ENCODE results near the gene DERA. TPM values are rescaled to one million over a fixed set of nuclear protein-coding genes. Genes with fewer than 3 reads are reported as not detected.

The DERA gene
- polyA plus RNA-seq, 1 donor (not counting 4 experiments of a cell fraction or from before 2014, with no cell fraction given), result 34.2 TPM

DNA sequence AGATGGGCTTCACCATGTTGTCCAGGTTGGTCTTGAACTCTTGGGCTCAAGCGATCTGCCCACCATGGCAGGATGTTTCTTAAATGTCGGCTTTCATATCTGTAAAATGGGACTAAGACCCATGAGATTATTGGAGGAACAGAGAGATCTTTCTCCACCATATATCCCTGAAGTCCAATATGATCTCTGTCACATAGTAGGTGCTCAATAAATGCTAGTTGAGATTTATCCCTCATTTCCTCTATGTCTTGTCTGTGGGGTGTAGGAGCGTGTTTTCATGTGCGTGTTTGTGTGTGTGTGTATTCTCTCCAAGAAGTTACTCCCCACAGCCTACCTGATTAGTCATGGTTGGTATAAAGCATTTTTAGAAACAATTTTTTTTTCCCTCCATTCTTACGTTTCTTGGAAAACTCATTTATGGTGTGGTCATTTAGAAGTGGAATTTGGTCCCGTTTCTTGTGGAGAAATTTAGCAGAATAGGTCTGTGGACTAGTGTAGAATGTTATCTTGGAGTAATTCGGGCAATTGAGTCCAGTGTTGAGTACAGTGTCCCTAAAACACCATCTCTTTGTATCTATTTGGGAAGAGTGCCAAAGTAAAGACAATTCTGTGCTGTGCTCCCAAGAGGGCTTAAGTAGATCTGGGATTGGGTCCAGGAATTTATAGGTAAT lies 24.6 kb upstream of the DERA start:
- Histone ChIP-seq H3K4me3 (ENCODE audit: control insufficient read depth in 2 of 3, extremely low read depth in 1 of 3, insufficient read depth in 2 of 3, low read depth in 1 of 3, low read length in 3 of 3) (no peak overlapping the region), H3K4me2 (ENCODE audit: control insufficient read depth, extremely low read depth, insufficient read depth, low read depth, low read length) (no peak overlapping the region), H3K9ac (ENCODE audit: control insufficient read depth, extremely low read depth, insufficient read depth, low read length) (no peak overlapping the region), H2AFZ (ENCODE audit: control insufficient read depth, low read length) (no peak overlapping the region), H3K36me3 (ENCODE audit: control insufficient read depth in 2 of 2, extremely low read depth in 1 of 2, insufficient read depth in 2 of 2, low read length in 2 of 2) (peaks cover 12% of the 10 kb centered on the region in 2 experiments), H3K27me3 (ENCODE audit: control insufficient read depth, extremely low read depth, insufficient read depth, low read length) (no peaks in the 10 kb centered on the region), H3K9me3 (ENCODE audit: control insufficient read depth, low read depth, low read length) (no peaks in the 10 kb centered on the region), H3K4me1 (ENCODE audit: control insufficient read depth, extremely low read depth, insufficient read depth, low read length) (peaks cover 10% of the 10 kb centered on the region), H3K27ac (ENCODE audit: control insufficient read depth, insufficient read depth, low read length) (no peak overlapping the region), H4K20me1 (ENCODE audit: control insufficient read depth, extremely low read depth, insufficient read depth, low read length) (peaks cover 7% of the 10 kb centered on the region), H3K79me2 (ENCODE audit: control insufficient read depth, insufficient read depth, low read length) (peaks cover 79% of the 10 kb centered on the region), H3K9me1 (ENCODE audit: control insufficient read depth, extremely low read depth, insufficient read depth, low read length) (no peaks in the 10 kb centered on the region)
- TF ChIP-seq, protein P1, sequence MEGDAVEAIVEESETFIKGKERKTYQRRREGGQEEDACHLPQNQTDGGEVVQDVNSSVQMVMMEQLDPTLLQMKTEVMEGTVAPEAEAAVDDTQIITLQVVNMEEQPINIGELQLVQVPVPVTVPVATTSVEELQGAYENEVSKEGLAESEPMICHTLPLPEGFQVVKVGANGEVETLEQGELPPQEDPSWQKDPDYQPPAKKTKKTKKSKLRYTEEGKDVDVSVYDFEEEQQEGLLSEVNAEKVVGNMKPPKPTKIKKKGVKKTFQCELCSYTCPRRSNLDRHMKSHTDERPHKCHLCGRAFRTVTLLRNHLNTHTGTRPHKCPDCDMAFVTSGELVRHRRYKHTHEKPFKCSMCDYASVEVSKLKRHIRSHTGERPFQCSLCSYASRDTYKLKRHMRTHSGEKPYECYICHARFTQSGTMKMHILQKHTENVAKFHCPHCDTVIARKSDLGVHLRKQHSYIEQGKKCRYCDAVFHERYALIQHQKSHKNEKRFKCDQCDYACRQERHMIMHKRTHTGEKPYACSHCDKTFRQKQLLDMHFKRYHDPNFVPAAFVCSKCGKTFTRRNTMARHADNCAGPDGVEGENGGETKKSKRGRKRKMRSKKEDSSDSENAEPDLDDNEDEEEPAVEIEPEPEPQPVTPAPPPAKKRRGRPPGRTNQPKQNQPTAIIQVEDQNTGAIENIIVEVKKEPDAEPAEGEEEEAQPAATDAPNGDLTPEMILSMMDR (optimal IDR thresholded peaks at IDR 0.05 in 1 of 3, IDR thresholded peaks at IDR 0.05 in 1 of 3, conservative IDR thresholded peaks at IDR 0.05 in 1 of 3; ENCODE audit: extremely low read depth in 1 of 3, insufficient read depth in 2 of 3, low read length in 3 of 3), result no peak
- no peak for TF ChIP-seq EZH2 (IDR thresholded peaks at IDR 0.05; ENCODE audit: low read length)
- no peak for FAIRE-seq
- dilution Hi-C loops (cut with MboI; ENCODE audit: extremely low pct_ligation_motif_present, low sequenced_read_pairs), result no loop called here
- no peak for DNase-seq (ENCODE audit: low read depth, low spot score)

DNA sequence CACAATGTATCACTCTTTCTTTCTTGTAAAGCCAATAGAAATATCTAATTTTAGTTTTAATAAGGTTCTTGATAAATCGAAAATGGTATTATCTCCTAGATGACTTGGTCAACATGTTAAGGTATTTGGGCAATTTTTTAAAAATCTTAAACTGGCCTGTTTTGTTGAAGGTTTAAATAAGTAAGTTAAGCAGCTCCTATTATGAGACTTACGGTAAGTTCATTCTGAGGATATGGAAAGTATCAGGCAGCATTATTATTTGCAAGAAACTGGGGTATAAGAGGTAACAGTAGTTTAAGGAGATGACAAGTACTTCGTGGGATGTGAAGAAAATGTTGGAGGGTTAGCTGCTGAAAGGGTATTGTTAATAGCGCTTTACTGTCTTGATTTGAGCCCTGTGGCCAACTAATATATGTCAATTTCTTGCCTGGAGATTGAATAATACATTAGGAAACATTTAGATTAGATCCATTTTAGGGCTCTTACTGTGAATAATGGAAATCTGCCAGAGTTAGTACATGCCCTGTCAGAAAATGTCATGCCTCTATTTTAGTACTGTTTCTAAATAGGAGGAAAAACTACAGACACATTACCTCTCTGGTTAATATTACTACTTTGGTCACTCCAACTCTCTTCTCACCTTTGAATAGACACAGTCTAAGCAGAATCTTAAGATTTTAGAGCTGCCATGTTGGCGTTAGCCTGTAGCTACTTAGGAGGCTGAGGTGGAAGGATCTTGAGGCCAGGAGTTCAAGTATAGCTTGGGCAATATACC lies 23.9 kb upstream of the DERA start:
- Histone ChIP-seq H3K27me3 (ENCODE audit: control insufficient read depth, extremely low read depth, insufficient read depth, low read length) (no peaks in the 10 kb centered on the region), H3K4me3 (ENCODE audit: control insufficient read depth in 2 of 3, extremely low read depth in 1 of 3, insufficient read depth in 2 of 3, low read depth in 1 of 3, low read length in 3 of 3) (no peak overlapping the region), H3K27ac (ENCODE audit: control insufficient read depth, insufficient read depth, low read length) (no peak overlapping the region), H3K9ac (ENCODE audit: control insufficient read depth, extremely low read depth, insufficient read depth, low read length) (no peak overlapping the region), H3K4me2 (ENCODE audit: control insufficient read depth, extremely low read depth, insufficient read depth, low read depth, low read length) (no peak overlapping the region), H3K9me3 (ENCODE audit: control insufficient read depth, low read depth, low read length) (no peaks in the 10 kb centered on the region), H2AFZ (ENCODE audit: control insufficient read depth, low read length) (no peak overlapping the region), H3K36me3 (ENCODE audit: control insufficient read depth in 2 of 2, extremely low read depth in 1 of 2, insufficient read depth in 2 of 2, low read length in 2 of 2) (peaks cover 12% of the 10 kb centered on the region in 2 experiments), H3K79me2 (ENCODE audit: control insufficient read depth, insufficient read depth, low read length) (peaks cover 81% of the 10 kb centered on the region), H3K9me1 (ENCODE audit: control insufficient read depth, extremely low read depth, insufficient read depth, low read length) (no peaks in the 10 kb centered on the region), H3K4me1 (ENCODE audit: control insufficient read depth, extremely low read depth, insufficient read depth, low read length) (peaks cover 10% of the 10 kb centered on the region), H4K20me1 (ENCODE audit: control insufficient read depth, extremely low read depth, insufficient read depth, low read length) (peaks cover 7% of the 10 kb centered on the region)
- no peak for DNase-seq (ENCODE audit: low read depth, low spot score)
- TF ChIP-seq, protein P1 (optimal IDR thresholded peaks at IDR 0.05 in 1 of 3, IDR thresholded peaks at IDR 0.05 in 1 of 3, conservative IDR thresholded peaks at IDR 0.05 in 1 of 3; ENCODE audit: extremely low read depth in 1 of 3, insufficient read depth in 2 of 3, low read length in 3 of 3), result no peak
- dilution Hi-C loops (cut with MboI; ENCODE audit: extremely low pct_ligation_motif_present, low sequenced_read_pairs), result no loop called here
- FAIRE-seq, result no peak

Data from keratinocyte (primary cell).